GM18861 (cell line): ENCODE data around the gene HELT.
"Not testable (repeated sequence)": the region's sequence is repeated elsewhere in the genome, so short reads cannot be mapped to it uniquely, and the experiment has no call there.

Experiments
- ATAC-seq: cut with Tn5 transposase; IDR thresholded peaks from one replicate; pipeline ENCODE4 v1.9.1; 2021; ENCODE audit not compliant: unreplicated experiment

The HELT gene

GRCh38 chr4:185036019-185036418 lies 17.7 kb downstream of the HELT start:
- no peak for ATAC-seq

- no peak for ATAC-seq
Measured at GRCh38 chr4:185036842-185037241, 18.6 kb downstream of the HELT start.

GRCh38 chr4:185039508-185040273 lies 21.4 kb downstream of the HELT start:
- ATAC-seq: peak; percentile 78

- no peak for ATAC-seq
Measured at GRCh38 chr4:185040523-185040922, 22.2 kb downstream of the HELT start.

GRCh38 chr4:185050286-185050685 lies 32.0 kb downstream of the HELT start:
- ATAC-seq: not testable (repeated sequence)

GRCh38 chr4:185051283-185051682 lies 33.0 kb downstream of the HELT start:
- not testable (repeated sequence) for ATAC-seq

GRCh38 chr4:185053746-185054145 lies 35.5 kb downstream of the HELT start:
- ATAC-seq: no peak

GRCh38 chr4:185054272-185054671 lies 36.0 kb downstream of the HELT start:
- ATAC-seq: no peak

- no peak for ATAC-seq
Measured at GRCh38 chr4:185054886-185055285, 36.6 kb downstream of the HELT start.

- ATAC-seq: no peak
Measured at GRCh38 chr4:185061610-185062009, 43.3 kb downstream of the HELT start.

GRCh38 chr4:185062606-185063005 lies 44.3 kb downstream of the HELT start:
- ATAC-seq: no peak

- no peak for ATAC-seq
Measured at GRCh38 chr4:185066179-185066578, 47.9 kb downstream of the HELT start.

GRCh38 chr4:185068837-185069236 lies 50.5 kb downstream of the HELT start:
- no peak for ATAC-seq
